ENCODE measurements around the gene C2CD3. TPM values are rescaled to one million over a fixed set of nuclear protein-coding genes. Genes with fewer than 3 reads are reported as not detected.
A peak's percentile ranks its signal among the peaks of the same experiment; 100 is the strongest.
"Not testable (repeated sequence)": the region's sequence is repeated elsewhere in the genome, so short reads cannot be mapped to it uniquely, and the experiment has no call there.

The C2CD3 gene
- total and polyA plus RNA-seq, 8 donors = 22.8 to 34.5 (median 27.5) TPM

GRCh38 chr11:74085542-74085892 lies 85.3 kb downstream of the C2CD3 start:
- Histone ChIP-seq H3K27me3 (no peaks in the 10 kb centered on the region), H3K9me3 (no peaks in the 10 kb centered on the region), H3K36me3 (peaks cover 0 to 79% of the 10 kb centered on the region in 2 donors), H3K27ac (peak overlapping the region in 1 of 2 donors; percentile 23), H3K4me1 (no peaks in the 10 kb centered on the region), H3K4me3 (no peak overlapping the region)
- no peak for TF ChIP-seq CTCF (IDR thresholded peaks at IDR 0.05)
- peak; percentile 69 for ATAC-seq
- DNase-seq = peak in 1 of 4 donors; percentile 38
- intact Hi-C loops (cut with DNase I) = no loop called here

- Histone ChIP-seq H3K27ac (peak overlapping the region in 1 of 2 donors; percentile 23), H3K4me3 (no peak overlapping the region), H3K9me3 (no peaks in the 10 kb centered on the region), H3K4me1 (no peaks in the 10 kb centered on the region), H3K27me3 (no peaks in the 10 kb centered on the region), H3K36me3 (peaks cover 0 to 73% of the 10 kb centered on the region in 2 donors)
- intact Hi-C loops (cut with DNase I) = no loop called here
- DNase-seq (no peak), ATAC-seq (no peak)
- no peak for TF ChIP-seq CTCF (IDR thresholded peaks at IDR 0.05)
These were observed 85.8 kb downstream of the C2CD3 start for GRCh38 chr11:74084796-74085541.

GRCh38 chr11:74083927-74084326 lies 86.9 kb downstream of the C2CD3 start:
- H3K4me3 ChIP-seq; H3K9me3 ChIP-seq; intact Hi-C loops (cut with DNase I); H3K4me1 ChIP-seq; DNase-seq; H3K27ac ChIP-seq; ATAC-seq; H3K27me3 ChIP-seq: not testable (repeated sequence)
- peaks cover 0 to 63% of the 10 kb centered on the region in 2 donors for H3K36me3 ChIP-seq

GRCh38 chr11:74081428-74081827 lies 89.4 kb downstream of the C2CD3 start:
- H3K4me3 ChIP-seq = no peak overlapping the region
- intact Hi-C loops (cut with DNase I) = no loop called here
- ATAC-seq = no peak
- DNase-seq = no peak
- TF ChIP-seq CTCF (IDR thresholded peaks at IDR 0.05) = no peak
- no peaks in the 10 kb centered on the region for H3K27me3 ChIP-seq
- no peaks in the 10 kb centered on the region for H3K9me3 ChIP-seq
- peaks cover 0 to 49% of the 10 kb centered on the region in 2 donors for H3K36me3 ChIP-seq
- H3K27ac ChIP-seq = no peak overlapping the region
- no peaks in the 10 kb centered on the region for H3K4me1 ChIP-seq

- H3K36me3 ChIP-seq = peaks cover 0 to 38% of the 10 kb centered on the region in 2 donors
- no peak for ATAC-seq
- intact Hi-C loops (cut with DNase I) = no loop called here
These were observed 93.6 kb downstream of the C2CD3 start for GRCh38 chr11:74077193-74077592.

More at GRCh38 chr11:74077193-74077592, 93.6 kb downstream of the C2CD3 start:
- Histone ChIP-seq H3K9me3 (no peaks in the 10 kb centered on the region), H3K27ac (no peak overlapping the region), H3K27me3 (no peaks in the 10 kb centered on the region), H3K4me1 (no peaks in the 10 kb centered on the region), H3K4me3 (no peak overlapping the region)
- no peak for TF ChIP-seq CTCF (IDR thresholded peaks at IDR 0.05)
- no peak for DNase-seq

Data from left lung (tissue), 10 donors.